Body of pancreas (tissue), 4 donors: ENCODE measurements around the gene SPRTN. TPM values are rescaled to one million over a fixed set of nuclear protein-coding genes. Genes with fewer than 3 reads are reported as not detected.

Experiments
- ATAC-seq: fragments of 150-250 bp; one replicate; pipeline ENCODE4 v1.9.1; 2016
- DNase-seq, 4 donors: peaks; one replicate each; pipeline ENCODE4 v3.0.0-alpha.2; 2019
- H3K27ac ChIP-seq, 4 donors: fragments of 200-600 bp; sonication (generic); 1 replicate in 3 of 4; 2 replicates in 1 of 4; pipeline versions ENCODE4 v1.5.1 to v1.6.1; 2016 to 2019; ENCODE audit warnings: mild to moderate bottlenecking in 1 of 4, mixed read lengths in 1 of 4, moderate library complexity in 1 of 4
- H3K27me3 ChIP-seq, 2 donors: fragments of 200-600 bp; sonication (generic); one replicate each; pipeline ENCODE4 v1.6.0; 2016; ENCODE audit warnings: mild to moderate bottlenecking in 1 of 2
- H3K36me3 ChIP-seq, 2 donors: fragments of 200-600 bp; sonication (generic); replicated peaks in 1 of 2; 2 replicates each; pipeline ENCODE4 v1.5.1; 2016; ENCODE audit warnings: low read depth in 2 of 2; ENCODE audit not compliant: insufficient read depth in 1 of 2
- H3K4me1 ChIP-seq: fragments of 200-600 bp; sonication (generic); one replicate; pipeline ENCODE4 v1.6.0; 2016
- H3K4me3 ChIP-seq, 2 donors: fragments of 200-600 bp; sonication (generic); 1 replicate in 1 of 2; 2 replicates in 1 of 2; pipeline ENCODE4 v1.5.1; 2016 to 2019
- H3K9me3 ChIP-seq, 3 donors: fragments of 200-600 bp; sonication (generic); 1 replicate in 2 of 3; 2 replicates in 1 of 3; pipeline ENCODE4 v1.5.1; 2016
- CTCF ChIP-seq, 7 experiments: fragments of 450-650 bp in 4 of 7; fragments of 200-600 bp in 3 of 7; sonication (generic) in 3 of 7; IDR thresholded peaks; one replicate each; pipeline ENCODE4 v1.5.1; 2016 to 2019; ENCODE audit warnings: antibody characterized with exemption in 7 of 7
- POLR2A ChIP-seq, 3 donors: fragments of 450-650 bp; IDR thresholded peaks; one replicate each; pipeline ENCODE4 v1.6.1; 2016; ENCODE audit warnings: antibody characterized with exemption in 3 of 3, mild to moderate bottlenecking in 2 of 3
- WGBS, 2 donors: methylation state at CpG; one replicate each; pipeline ENCODE4 v1.1.5; 2017; 5-methylcytosine and 5-hydroxymethylcytosine counted together
- intact Hi-C: fragments of 100-400 bp; cut with DNase I; formaldehyde crosslinking; loops from one replicate; pipeline ENCODE4 v1.15.1; 2023
- total RNA-seq, 2 donors: library from RNA; depleted of rRNA; stranded (reverse); fragments of >200 nt; gene quantifications; one replicate each; pipeline ENCODE4 v1.1.0, GENCODE V29; 2016

Gene SPRTN
- total RNA-seq, 2 donors from 2014 or later = 10.9 to 11.2 TPM

GRCh38 chr1:231376875-231377549 is 38.9 kb downstream of the SPRTN start:
- no peak for TF ChIP-seq POLR2A (IDR thresholded peaks at IDR 0.05)
- no peak for TF ChIP-seq CTCF (IDR thresholded peaks at IDR 0.05)
- Histone ChIP-seq H3K4me1 (peaks cover 29% of the 10 kb centered on the region), H3K9me3 (no peaks in the 10 kb centered on the region), H3K27ac (peak overlapping the region; percentile 30 to 58 (median 42)), H3K27me3 (no peaks in the 10 kb centered on the region), H3K4me3 (no peak overlapping the region), H3K36me3 (no peaks in the 10 kb centered on the region)
- WGBS, 2 donors = 45 to 70% methylated on average over 5 of the region's 5 CpGs
- intact Hi-C loops = no loop called here
- ATAC-seq (peak; percentile 84), DNase-seq (no peak)

DNA sequence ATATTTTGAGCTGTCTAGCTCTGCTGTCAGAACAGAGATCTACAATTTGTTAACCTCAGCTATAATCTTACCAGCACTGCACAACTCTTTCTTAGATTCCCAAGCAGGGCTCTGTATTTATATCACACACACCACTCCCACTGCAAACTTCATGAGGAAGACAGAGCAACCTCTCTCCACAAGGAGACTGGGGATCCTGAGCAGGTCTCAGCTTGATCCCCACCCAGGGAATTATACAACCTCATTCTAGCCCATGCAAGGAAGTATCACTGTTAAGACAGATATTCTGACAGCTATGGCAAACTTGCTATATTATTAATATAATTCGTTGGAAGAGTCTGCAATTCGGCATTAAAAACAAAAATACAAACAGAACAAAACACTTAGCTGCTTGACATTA is 43.6 kb downstream of the SPRTN start:
- WGBS, 2 donors = 34 to 45% methylated on average over 2 of the region's 2 CpGs
- DNase-seq (no peak), ATAC-seq (no peak)
- H3K27ac ChIP-seq = no peak overlapping the region
- TF ChIP-seq POLR2A (IDR thresholded peaks at IDR 0.05) = no peak
- TF ChIP-seq CTCF (IDR thresholded peaks at IDR 0.05) = no peak
- no peaks in the 10 kb centered on the region for H3K27me3 ChIP-seq
- no peaks in the 10 kb centered on the region for H3K36me3 ChIP-seq
- no peaks in the 10 kb centered on the region for H3K9me3 ChIP-seq
- peaks cover 56% of the 10 kb centered on the region for H3K4me1 ChIP-seq
- H3K4me3 ChIP-seq = no peak overlapping the region
- intact Hi-C loops = no loop called here

DNA sequence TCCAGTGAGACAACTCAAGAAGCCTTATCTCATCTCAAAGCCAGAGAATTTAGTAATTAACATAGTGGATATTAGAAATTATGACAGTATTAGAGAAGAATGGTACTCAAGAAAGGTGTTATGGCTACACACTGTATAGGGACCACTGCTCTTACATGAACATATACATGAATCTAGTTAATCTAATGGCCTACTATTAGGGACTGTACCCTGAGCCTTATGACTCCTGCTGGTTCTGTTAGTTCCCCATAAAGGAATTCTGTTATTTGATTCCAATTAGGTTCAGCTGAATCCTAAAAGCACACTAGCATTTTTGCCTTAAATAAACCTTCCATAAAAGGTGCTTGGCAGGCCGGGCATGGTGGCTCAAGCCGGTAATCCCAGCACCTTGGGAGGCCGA is 44.3 kb downstream of the SPRTN start:
- intact Hi-C loops = no loop called here

DNA sequence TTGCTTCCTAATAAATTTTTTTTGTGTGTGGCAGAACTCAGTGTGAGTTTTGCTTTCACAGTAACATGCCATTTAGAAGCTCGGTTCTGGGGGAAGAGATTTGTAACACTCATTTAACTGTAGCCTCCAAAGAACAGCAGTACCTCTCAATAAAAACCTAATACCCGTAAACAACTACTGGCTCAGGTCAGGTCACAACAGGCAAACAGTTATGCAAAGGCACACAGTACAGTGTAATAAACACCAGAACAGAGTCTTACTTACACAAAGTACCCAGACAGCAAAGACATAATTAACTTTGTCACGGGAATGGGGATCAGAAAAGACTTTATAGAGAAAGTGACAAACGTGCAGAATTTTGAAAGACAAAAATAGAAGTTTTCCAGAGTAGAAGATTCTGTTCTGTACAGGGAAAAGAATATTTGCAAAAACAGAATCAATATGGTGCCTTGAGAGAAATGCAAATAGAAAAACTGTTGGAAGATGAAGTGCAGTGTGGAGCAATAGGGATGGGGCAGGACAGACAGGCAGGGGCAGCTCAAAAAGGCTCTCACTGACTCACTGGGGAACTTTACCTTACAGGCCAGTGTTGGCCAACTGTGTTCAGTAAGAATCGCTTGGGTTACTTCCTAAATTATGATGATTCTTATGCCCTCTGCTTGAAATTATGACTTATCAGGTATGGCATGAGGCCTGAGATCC is 45.2 kb downstream of the SPRTN start:
- WGBS, 2 donors = 74 to 81% methylated on average over 5 of the region's 5 CpGs
- no peak overlapping the region for H3K27ac ChIP-seq
- no peak for DNase-seq

More for the DNA sequence above, 44.3 kb downstream of the SPRTN start:
- H3K36me3 ChIP-seq = no peaks in the 10 kb centered on the region
- H3K4me3 ChIP-seq = no peak overlapping the region
- no peaks in the 10 kb centered on the region for H3K27me3 ChIP-seq
- no peaks in the 10 kb centered on the region for H3K9me3 ChIP-seq
- WGBS, 2 donors = 93 to 95% methylated on average over 3 of the region's 3 CpGs
- DNase-seq (no peak), ATAC-seq (no peak)
- no peak overlapping the region for H3K27ac ChIP-seq
- TF ChIP-seq POLR2A (IDR thresholded peaks at IDR 0.05) (no peak), CTCF (IDR thresholded peaks at IDR 0.05) (no peak)
- peaks cover 52% of the 10 kb centered on the region for H3K4me1 ChIP-seq

More for the DNA sequence above, 45.2 kb downstream of the SPRTN start:
- ATAC-seq = no peak
- no peaks in the 10 kb centered on the region for H3K27me3 ChIP-seq
- TF ChIP-seq CTCF (IDR thresholded peaks at IDR 0.05) (no peak), POLR2A (IDR thresholded peaks at IDR 0.05) (no peak)
- intact Hi-C loops = no loop called here
- no peak overlapping the region for H3K4me3 ChIP-seq
- H3K36me3 ChIP-seq = no peaks in the 10 kb centered on the region
- no peaks in the 10 kb centered on the region for H3K9me3 ChIP-seq
- H3K4me1 ChIP-seq = peaks cover 54% of the 10 kb centered on the region
